ENCODE data around the gene GLIS1.

GLIS1 gene

DNA sequence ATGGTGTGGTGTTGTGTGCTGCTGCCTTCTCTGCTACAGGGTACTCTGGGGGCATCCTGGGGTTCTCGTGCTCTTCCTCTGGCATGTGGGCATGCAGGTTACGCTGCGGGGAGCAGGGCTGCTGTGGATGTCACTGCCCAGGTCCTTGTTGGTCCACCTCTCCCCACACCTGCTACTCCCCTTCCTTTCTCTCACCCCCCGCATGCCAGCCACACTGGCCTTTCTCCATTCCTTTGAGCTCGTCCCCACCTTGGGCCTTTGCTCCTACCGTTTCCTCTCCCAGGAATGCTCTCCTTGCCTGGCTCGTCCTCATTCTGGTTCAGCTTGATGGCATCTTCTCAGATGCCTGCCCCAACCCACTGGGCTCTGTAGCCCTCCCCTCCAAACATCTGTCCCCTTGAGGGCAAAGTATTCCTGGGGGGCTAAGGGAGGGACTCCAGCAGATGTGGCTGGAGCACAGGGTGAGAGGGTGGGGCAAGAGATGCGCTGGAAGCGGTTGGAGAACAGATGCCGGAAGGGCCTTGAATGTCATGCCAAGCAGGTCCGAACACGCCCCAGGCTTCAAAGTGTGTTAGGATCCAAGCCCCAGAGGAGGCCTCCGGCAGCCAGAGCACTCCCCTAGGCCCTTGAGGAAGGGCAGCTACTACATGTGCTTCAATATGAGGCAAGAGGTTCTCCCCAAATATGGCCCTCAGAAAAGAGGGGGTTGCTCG is 256.4 kb downstream of the GLIS1 start:
- Histone ChIP-seq H4K20me1 (ENCODE audit: control insufficient read depth, insufficient read depth, low read depth, low read length) (no peaks in the 10 kb centered on the region), H3K27me3 (ENCODE audit: control insufficient read depth, low read length) (no peaks in the 10 kb centered on the region; the same call in 1 of the 2 replicates), H3K27ac (ENCODE audit: low read depth, low read length) (no peak overlapping the region), H3K9me3 (ENCODE audit: control insufficient read depth, insufficient read depth, low read length) (no peaks in the 10 kb centered on the region), H3F3A (ENCODE audit: control insufficient read depth, insufficient read depth) (no peaks in the 10 kb centered on the region), H3K79me2 (ENCODE audit: control insufficient read depth, low read length) (no peaks in the 10 kb centered on the region), H3K4me3 (ENCODE audit: low read length) (no peak overlapping the region), H3K4me1 (ENCODE audit: control insufficient read depth, low read length) (no peaks in the 10 kb centered on the region), H3K9me2 (replicated peaks; ENCODE audit: control insufficient read depth, low read length) (no peaks in the 10 kb centered on the region), H3K36me3 (ENCODE audit: control insufficient read depth, low read length) (no peaks in the 10 kb centered on the region), H3K4me2 (ENCODE audit: low read length) (no peak overlapping the region)
- no peak for TF ChIP-seq EZH2phosphoT487 (IDR thresholded peaks at IDR 0.05; ENCODE audit: borderline replicate concordance, low read length)
- TF ChIP-seq, protein P1, sequence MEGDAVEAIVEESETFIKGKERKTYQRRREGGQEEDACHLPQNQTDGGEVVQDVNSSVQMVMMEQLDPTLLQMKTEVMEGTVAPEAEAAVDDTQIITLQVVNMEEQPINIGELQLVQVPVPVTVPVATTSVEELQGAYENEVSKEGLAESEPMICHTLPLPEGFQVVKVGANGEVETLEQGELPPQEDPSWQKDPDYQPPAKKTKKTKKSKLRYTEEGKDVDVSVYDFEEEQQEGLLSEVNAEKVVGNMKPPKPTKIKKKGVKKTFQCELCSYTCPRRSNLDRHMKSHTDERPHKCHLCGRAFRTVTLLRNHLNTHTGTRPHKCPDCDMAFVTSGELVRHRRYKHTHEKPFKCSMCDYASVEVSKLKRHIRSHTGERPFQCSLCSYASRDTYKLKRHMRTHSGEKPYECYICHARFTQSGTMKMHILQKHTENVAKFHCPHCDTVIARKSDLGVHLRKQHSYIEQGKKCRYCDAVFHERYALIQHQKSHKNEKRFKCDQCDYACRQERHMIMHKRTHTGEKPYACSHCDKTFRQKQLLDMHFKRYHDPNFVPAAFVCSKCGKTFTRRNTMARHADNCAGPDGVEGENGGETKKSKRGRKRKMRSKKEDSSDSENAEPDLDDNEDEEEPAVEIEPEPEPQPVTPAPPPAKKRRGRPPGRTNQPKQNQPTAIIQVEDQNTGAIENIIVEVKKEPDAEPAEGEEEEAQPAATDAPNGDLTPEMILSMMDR (IDR thresholded peaks at IDR 0.05; ENCODE audit: low read depth, low read length, poor library complexity, severe bottlenecking), result no peak

DNA sequence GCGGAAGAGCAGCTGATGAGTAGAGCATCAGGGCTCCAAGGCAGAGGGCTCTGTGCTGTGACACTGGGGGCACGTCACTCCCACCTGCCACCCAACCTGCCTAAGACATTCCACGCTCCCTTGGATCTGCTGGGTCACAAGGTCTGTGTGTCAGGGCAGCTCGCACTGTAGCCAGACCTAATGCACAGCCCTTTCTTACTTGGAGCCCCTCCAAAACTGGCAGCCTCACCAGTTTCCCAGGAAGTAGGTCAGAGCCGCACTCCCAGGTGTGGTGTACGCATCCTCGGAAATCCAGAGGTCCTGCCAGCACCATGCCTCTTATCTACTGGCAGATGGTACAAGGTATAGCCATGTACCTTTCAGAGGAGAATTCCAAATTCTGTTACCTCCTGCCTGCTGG is 257.5 kb downstream of the GLIS1 start:
- no peaks in the 10 kb centered on the region for H3K9me2 ChIP-seq (replicated peaks; ENCODE audit: control insufficient read depth, low read length)
- no peaks in the 10 kb centered on the region; the same call in 1 of the 2 replicates for H3K27me3 ChIP-seq (ENCODE audit: control insufficient read depth, low read length)
- no peaks in the 10 kb centered on the region for H3K4me1 ChIP-seq (ENCODE audit: control insufficient read depth, low read length)
- H3F3A ChIP-seq (ENCODE audit: control insufficient read depth, insufficient read depth), result no peaks in the 10 kb centered on the region
- TF ChIP-seq, protein P1 (IDR thresholded peaks at IDR 0.05; ENCODE audit: low read depth, low read length, poor library complexity, severe bottlenecking), result no peak
- no peak for TF ChIP-seq EZH2phosphoT487 (IDR thresholded peaks at IDR 0.05; ENCODE audit: borderline replicate concordance, low read length)
- no peaks in the 10 kb centered on the region for H3K36me3 ChIP-seq (ENCODE audit: control insufficient read depth, low read length)
- no peaks in the 10 kb centered on the region for H3K79me2 ChIP-seq (ENCODE audit: control insufficient read depth, low read length)
- no peak overlapping the region for H3K27ac ChIP-seq (ENCODE audit: low read depth, low read length)
- no peaks in the 10 kb centered on the region for H4K20me1 ChIP-seq (ENCODE audit: control insufficient read depth, insufficient read depth, low read depth, low read length)
- no peak overlapping the region for H3K4me2 ChIP-seq (ENCODE audit: low read length)
- no peak overlapping the region for H3K4me3 ChIP-seq (ENCODE audit: low read length)
- no peaks in the 10 kb centered on the region for H3K9me3 ChIP-seq (ENCODE audit: control insufficient read depth, insufficient read depth, low read length)

DNA sequence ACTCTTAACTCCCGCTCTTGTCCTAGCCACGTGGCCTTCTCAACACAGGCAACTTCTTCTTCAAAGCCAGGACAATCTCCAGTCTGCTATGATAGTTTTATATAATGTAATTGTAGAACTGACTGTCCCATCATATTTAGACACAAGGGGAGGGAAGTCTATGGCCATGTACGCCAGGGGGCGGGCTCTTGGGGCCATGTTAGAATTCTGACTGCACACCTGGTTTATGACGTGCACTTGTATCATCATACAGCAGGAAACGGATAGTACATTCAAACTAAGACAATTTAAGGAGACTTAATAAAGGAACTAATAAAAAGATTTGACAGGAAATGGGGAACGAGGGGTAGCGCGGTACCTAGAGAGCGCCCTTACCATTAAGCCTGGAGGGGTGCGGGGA is 258.3 kb downstream of the GLIS1 start:
- Histone ChIP-seq H3K4me3 (ENCODE audit: low read length) (no peak overlapping the region), H3K36me3 (ENCODE audit: control insufficient read depth, low read length) (no peaks in the 10 kb centered on the region), H3F3A (ENCODE audit: control insufficient read depth, insufficient read depth) (no peaks in the 10 kb centered on the region), H3K4me1 (ENCODE audit: control insufficient read depth, low read length) (no peaks in the 10 kb centered on the region), H3K27me3 (ENCODE audit: control insufficient read depth, low read length) (no peaks in the 10 kb centered on the region; the same call in 1 of the 2 replicates), H3K9me2 (replicated peaks; ENCODE audit: control insufficient read depth, low read length) (no peaks in the 10 kb centered on the region), H3K27ac (ENCODE audit: low read depth, low read length) (no peak overlapping the region), H4K20me1 (ENCODE audit: control insufficient read depth, insufficient read depth, low read depth, low read length) (no peaks in the 10 kb centered on the region), H3K9me3 (ENCODE audit: control insufficient read depth, insufficient read depth, low read length) (no peaks in the 10 kb centered on the region), H3K4me2 (ENCODE audit: low read length) (no peak overlapping the region), H3K79me2 (ENCODE audit: control insufficient read depth, low read length) (no peaks in the 10 kb centered on the region)
- TF ChIP-seq EZH2phosphoT487 (IDR thresholded peaks at IDR 0.05; ENCODE audit: borderline replicate concordance, low read length), result no peak
- TF ChIP-seq, protein P1 (IDR thresholded peaks at IDR 0.05; ENCODE audit: low read depth, low read length, poor library complexity, severe bottlenecking), result no peak

Measured in DOHH2 (cell line).